Fibroblast of lung (primary cell): Measurements from ENCODE around the gene FOXRED1.

Experiments used
- EZH2 ChIP-seq: IDR thresholded peaks from 2 replicates; pipeline ENCODE4 v1.5.1; 2012; ENCODE audit warnings: low read length, control low read depth, mild to moderate bottlenecking; ENCODE audit errors: missing control alignments
- TF ChIP-seq, protein P1 (sequence below), 2 donors: IDR thresholded peaks in 1 of 2; conservative IDR thresholded peaks in 1 of 2; 1 replicate in 1 of 2; 2 replicates in 1 of 2; pipeline ENCODE4 v1.5.1; 2011 to 2012; ENCODE audit warnings: low read length in 2 of 2, control low read depth in 1 of 2, inconsistent platforms in 1 of 2, low read depth in 1 of 2, mild to moderate bottlenecking in 1 of 2

DNA sequence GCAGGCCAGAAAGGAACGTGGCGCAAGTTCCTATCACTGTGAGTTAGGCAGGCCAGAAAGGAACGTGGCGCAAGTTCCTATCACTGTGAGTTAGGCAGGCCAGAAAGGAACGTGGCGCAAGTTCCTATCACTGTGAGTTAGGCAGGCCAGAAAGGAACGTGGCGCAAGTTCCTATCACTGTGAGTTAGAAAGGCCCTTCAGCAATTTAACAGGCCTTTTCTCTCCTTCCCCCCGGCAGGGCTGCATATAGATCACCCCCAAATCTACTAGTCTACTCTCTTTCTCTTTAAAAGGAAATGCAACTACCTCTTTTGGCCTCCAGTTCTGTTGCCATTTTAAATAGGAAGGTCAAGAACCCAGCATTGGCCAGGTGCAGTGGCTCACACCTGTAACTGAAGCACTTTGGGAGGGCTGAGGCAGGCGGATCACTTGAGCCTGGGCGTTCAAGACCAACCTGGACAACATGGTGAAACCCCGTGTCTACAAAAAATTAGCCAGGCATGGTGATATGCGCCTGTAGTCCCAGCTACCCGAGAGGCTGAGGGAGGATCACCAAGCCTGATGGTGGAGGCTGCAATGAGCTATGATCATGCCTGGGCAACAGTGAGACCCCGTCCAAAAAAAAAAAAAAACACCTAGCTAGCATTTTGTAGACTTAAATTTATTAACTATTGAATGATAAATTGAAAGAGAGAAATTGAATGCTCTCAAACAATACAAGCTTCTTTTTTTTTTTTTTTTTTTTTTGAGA, 42.4 kb upstream of the FOXRED1 start:
- TF ChIP-seq EZH2 = no peak
- TF ChIP-seq, protein P1, sequence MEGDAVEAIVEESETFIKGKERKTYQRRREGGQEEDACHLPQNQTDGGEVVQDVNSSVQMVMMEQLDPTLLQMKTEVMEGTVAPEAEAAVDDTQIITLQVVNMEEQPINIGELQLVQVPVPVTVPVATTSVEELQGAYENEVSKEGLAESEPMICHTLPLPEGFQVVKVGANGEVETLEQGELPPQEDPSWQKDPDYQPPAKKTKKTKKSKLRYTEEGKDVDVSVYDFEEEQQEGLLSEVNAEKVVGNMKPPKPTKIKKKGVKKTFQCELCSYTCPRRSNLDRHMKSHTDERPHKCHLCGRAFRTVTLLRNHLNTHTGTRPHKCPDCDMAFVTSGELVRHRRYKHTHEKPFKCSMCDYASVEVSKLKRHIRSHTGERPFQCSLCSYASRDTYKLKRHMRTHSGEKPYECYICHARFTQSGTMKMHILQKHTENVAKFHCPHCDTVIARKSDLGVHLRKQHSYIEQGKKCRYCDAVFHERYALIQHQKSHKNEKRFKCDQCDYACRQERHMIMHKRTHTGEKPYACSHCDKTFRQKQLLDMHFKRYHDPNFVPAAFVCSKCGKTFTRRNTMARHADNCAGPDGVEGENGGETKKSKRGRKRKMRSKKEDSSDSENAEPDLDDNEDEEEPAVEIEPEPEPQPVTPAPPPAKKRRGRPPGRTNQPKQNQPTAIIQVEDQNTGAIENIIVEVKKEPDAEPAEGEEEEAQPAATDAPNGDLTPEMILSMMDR (conservative IDR thresholded peaks at IDR 0.05 in 1 of 2, IDR thresholded peaks at IDR 0.05 in 1 of 2; ENCODE audit: low read depth in 1 of 2, low read length in 2 of 2) = no peak
